Prostate gland (tissue), 2 donors: Measurements from ENCODE around the gene EML4. TPM values are rescaled to one million over a fixed set of nuclear protein-coding genes. Genes with fewer than 3 reads are reported as not detected.

Experiments
- DNase-seq: peaks from one replicate; pipeline ENCODE4 v3.0.0-alpha.2; 2019; ENCODE audit warnings: low spot score
- H3K27ac ChIP-seq, 2 donors: fragments of 200-600 bp; sonication (generic); 2 replicates each; pipeline ENCODE4 v1.5.1; 2017 to 2019
- H3K27me3 ChIP-seq: fragments of 200-600 bp; sonication (generic); replicated peaks from 2 replicates; pipeline ENCODE4 v1.5.1; 2019; ENCODE audit not compliant: insufficient read depth
- H3K36me3 ChIP-seq, 2 donors: fragments of 200-600 bp; sonication (generic); 1 replicate in 1 of 2; 2 replicates in 1 of 2; pipeline versions ENCODE4 v1.5.1 to v1.8.1; 2017 to 2019
- H3K4me1 ChIP-seq: fragments of 200-600 bp; sonication (generic); replicated peaks from 2 replicates; pipeline ENCODE4 v1.5.1; 2019
- H3K4me3 ChIP-seq, 2 donors: fragments of 200-600 bp; sonication (generic); 2 replicates each; pipeline ENCODE4 v1.5.1; 2017 to 2019
- H3K9me3 ChIP-seq: fragments of 200-600 bp; sonication (generic); 2 replicates; pipeline ENCODE4 v1.5.1; 2017
- POLR2A ChIP-seq: fragments of 450-650 bp; IDR thresholded peaks from one replicate; pipeline ENCODE4 v1.6.1; 2016; ENCODE audit warnings: antibody characterized with exemption, mild to moderate bottlenecking
- POLR2AphosphoS5 ChIP-seq: sonication (generic); formaldehyde crosslinking; IDR thresholded peaks from one replicate; pipeline ENCODE4 v1.6.1; 2017; ENCODE audit warnings: antibody characterized with exemption
- WGBS: methylation state at CpG from one replicate; pipeline ENCODE4 v1.1.5; 2018; 5-methylcytosine and 5-hydroxymethylcytosine counted together
- intact Hi-C: fragments of 100-400 bp; cut with DNase I; formaldehyde crosslinking; loops from one replicate; pipeline ENCODE4 v1.14.2; 2022
- total RNA-seq, 2 donors: library from RNA; depleted of rRNA; stranded (reverse); fragments of >200 nt; gene quantifications; one replicate each; pipeline ENCODE4 v1.1.0, GENCODE V29; 2016
- TF ChIP-seq, protein P1 (sequence below), 4 experiments: fragments of 200-600 bp in 2 of 4; fragments of 450-650 bp in 2 of 4; sonication (generic) in 2 of 4; IDR thresholded peaks; 1 replicate in 3 of 4; 2 replicates in 1 of 4; pipeline ENCODE4 v1.5.1; 2016 to 2019; ENCODE audit warnings: antibody characterized with exemption in 4 of 4, mild to moderate bottlenecking in 2 of 4, moderate library complexity in 2 of 4

The EML4 gene
- total RNA-seq, 2 donors from 2014 or later, result 26.3 to 38.2 TPM

DNA sequence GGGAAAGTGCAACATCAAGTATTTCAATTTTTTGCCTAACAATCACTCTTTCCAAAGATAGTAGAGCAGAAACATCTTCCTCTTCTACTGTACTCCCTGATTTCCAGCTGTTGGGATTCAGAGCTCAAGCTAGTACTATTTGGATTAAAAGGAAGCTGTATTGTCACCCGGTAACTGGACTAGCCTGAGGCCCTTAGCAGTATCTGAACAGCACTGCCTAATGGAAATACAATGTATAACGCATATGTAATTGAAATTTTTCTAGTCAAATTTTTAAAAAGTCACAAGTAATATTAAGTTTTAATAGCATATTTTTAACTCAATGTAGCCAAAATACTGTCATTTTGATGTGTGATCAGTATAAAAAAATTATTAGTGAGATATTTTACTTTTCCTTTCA is 105.7 kb downstream of the EML4 start:
- no peak for DNase-seq
- no peaks in the 10 kb centered on the region for H3K4me1 ChIP-seq
- no peaks in the 10 kb centered on the region for H3K9me3 ChIP-seq
- H3K27me3 ChIP-seq, result no peaks in the 10 kb centered on the region
- H3K36me3 ChIP-seq, result no peaks in the 10 kb centered on the region
- intact Hi-C loops, result no loop called here
- TF ChIP-seq, protein P1, sequence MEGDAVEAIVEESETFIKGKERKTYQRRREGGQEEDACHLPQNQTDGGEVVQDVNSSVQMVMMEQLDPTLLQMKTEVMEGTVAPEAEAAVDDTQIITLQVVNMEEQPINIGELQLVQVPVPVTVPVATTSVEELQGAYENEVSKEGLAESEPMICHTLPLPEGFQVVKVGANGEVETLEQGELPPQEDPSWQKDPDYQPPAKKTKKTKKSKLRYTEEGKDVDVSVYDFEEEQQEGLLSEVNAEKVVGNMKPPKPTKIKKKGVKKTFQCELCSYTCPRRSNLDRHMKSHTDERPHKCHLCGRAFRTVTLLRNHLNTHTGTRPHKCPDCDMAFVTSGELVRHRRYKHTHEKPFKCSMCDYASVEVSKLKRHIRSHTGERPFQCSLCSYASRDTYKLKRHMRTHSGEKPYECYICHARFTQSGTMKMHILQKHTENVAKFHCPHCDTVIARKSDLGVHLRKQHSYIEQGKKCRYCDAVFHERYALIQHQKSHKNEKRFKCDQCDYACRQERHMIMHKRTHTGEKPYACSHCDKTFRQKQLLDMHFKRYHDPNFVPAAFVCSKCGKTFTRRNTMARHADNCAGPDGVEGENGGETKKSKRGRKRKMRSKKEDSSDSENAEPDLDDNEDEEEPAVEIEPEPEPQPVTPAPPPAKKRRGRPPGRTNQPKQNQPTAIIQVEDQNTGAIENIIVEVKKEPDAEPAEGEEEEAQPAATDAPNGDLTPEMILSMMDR (IDR thresholded peaks at IDR 0.05), result no peak
- H3K4me3 ChIP-seq, result no peak overlapping the region
- 93% methylated on average over 2 of the region's 2 CpGs for WGBS
- no peak overlapping the region for H3K27ac ChIP-seq

GRCh38 chr2:42281416-42282081 is 112.4 kb downstream of the EML4 start:
- WGBS, result 94% methylated on average over 2 of the region's 2 CpGs
- no peaks in the 10 kb centered on the region for H3K36me3 ChIP-seq
- intact Hi-C loops, result no loop called here

DNA sequence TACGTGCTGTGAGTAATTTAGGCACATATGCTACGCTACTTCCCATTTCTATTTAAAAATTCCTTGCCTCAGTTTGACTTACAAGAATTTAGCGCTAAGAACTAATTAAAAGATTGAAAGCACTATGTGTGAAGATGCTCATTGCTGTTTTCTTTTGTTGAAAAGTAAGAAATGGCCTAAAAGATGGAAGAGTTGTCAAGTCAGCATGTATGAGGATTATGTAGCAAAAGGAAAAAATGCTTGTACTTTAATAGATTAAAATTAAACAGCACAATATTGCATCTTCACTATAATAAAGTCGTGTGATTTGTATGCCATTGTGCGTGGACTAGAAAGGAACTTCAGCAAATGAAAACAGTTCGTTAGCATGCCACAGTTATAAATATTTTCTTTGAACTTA is 114.9 kb downstream of the EML4 start:
- TF ChIP-seq POLR2A (no peak), POLR2AphosphoS5 (no peak)
- TF ChIP-seq, protein P1 (IDR thresholded peaks at IDR 0.05), result no peak
- H3K27ac ChIP-seq, result no peak overlapping the region
- no peak for DNase-seq
- H3K4me1 ChIP-seq, result no peaks in the 10 kb centered on the region
- no peaks in the 10 kb centered on the region for H3K36me3 ChIP-seq
- intact Hi-C loops, result no loop called here
- H3K9me3 ChIP-seq, result no peaks in the 10 kb centered on the region
- WGBS, result 92% methylated on average over 6 of the region's 6 CpGs
- H3K27me3 ChIP-seq, result no peaks in the 10 kb centered on the region
- no peak overlapping the region for H3K4me3 ChIP-seq

More at GRCh38 chr2:42281416-42282081, 112.4 kb downstream of the EML4 start:
- no peak for TF ChIP-seq POLR2AphosphoS5
- no peak for TF ChIP-seq POLR2A
- TF ChIP-seq, protein P1 (IDR thresholded peaks at IDR 0.05), result no peak
- no peak for DNase-seq
- Histone ChIP-seq H3K27me3 (no peaks in the 10 kb centered on the region), H3K9me3 (no peaks in the 10 kb centered on the region), H3K27ac (no peak overlapping the region), H3K4me3 (no peak overlapping the region), H3K4me1 (no peaks in the 10 kb centered on the region)

DNA sequence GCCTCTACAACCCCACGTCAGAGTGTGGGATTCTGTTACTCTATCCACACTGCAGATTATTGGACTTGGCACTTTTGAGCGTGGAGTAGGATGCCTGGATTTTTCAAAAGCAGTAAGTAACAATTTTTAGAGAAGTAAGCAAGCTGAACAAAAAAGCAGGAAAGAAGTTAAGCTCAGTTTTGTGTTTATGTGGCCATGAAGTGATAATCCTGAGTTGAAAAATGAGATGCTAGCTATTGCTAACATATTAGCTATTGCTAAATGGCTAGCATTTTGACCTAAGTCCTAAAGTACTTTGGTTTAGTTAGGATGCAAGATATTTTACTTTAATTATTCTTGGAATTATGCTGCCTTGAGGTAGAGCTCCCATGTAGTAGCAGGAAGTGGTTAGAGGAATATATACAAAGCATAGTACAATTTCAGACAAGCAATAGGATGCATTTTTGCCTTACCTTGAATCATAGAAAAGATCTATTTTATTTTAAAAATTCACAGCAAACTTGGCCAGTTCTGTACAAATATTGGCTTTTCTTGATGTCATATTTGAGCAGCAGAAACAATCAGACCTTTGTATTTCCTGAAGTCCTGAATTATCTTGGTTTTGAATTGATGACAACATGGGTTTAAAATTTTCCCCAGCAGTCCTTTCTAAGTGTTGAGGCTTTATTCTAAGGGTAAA is 117.3 kb downstream of the EML4 start:
- no peak for DNase-seq
- H3K36me3 ChIP-seq, result no peaks in the 10 kb centered on the region
- no peaks in the 10 kb centered on the region for H3K4me1 ChIP-seq
- H3K27ac ChIP-seq, result no peak overlapping the region
- WGBS, result 73% methylated on average over 2 of the region's 2 CpGs
- intact Hi-C loops, result no loop called here
- H3K4me3 ChIP-seq, result no peak overlapping the region
- TF ChIP-seq, protein P1 (IDR thresholded peaks at IDR 0.05), result no peak
- TF ChIP-seq POLR2A (no peak), POLR2AphosphoS5 (no peak)
- H3K27me3 ChIP-seq, result no peaks in the 10 kb centered on the region
- H3K9me3 ChIP-seq, result no peaks in the 10 kb centered on the region

GRCh38 chr2:42288811-42289210 is 119.7 kb downstream of the EML4 start:
- Histone ChIP-seq H3K9me3 (no peaks in the 10 kb centered on the region), H3K27ac (no peak overlapping the region), H3K4me1 (no peaks in the 10 kb centered on the region), H3K27me3 (no peaks in the 10 kb centered on the region), H3K4me3 (no peak overlapping the region), H3K36me3 (no peaks in the 10 kb centered on the region)
- TF ChIP-seq, protein P1 (IDR thresholded peaks at IDR 0.05), result no peak
- TF ChIP-seq POLR2A, result no peak
- TF ChIP-seq POLR2AphosphoS5, result no peak
- no peak for DNase-seq
- intact Hi-C loops, result no loop called here
- 89% methylated on average over 1 of the region's 1 CpG for WGBS
